ENCODE data around the gene MED4. TPM values are rescaled to one million over a fixed set of nuclear protein-coding genes. Genes with fewer than 3 reads are reported as not detected.

Gene MED4
- total and polyA plus RNA-seq, 2 experiments from 2014 or later, result 29.0 to 92.5 TPM

DNA sequence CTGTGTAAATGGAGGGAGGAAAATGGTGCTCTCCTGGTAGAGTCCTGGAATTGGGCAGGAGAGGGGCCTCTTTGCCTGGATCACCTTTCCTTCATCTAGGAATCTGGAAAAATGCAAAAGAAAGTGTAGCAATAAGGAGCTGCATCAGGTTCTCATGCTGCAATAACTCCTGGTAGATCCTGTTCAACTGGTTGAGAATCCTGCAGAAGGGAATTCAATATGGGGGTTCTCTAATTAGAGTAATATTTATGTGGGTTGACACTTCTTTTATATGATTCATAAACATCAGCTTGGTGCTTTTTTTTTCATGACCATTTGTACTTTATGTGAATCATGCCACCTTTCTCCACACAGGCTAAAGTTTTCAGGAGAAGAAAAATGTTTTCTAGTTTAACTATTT lies 66.8 kb downstream of the MED4 start:
- H3K27me3 Mint-ChIP-seq (ENCODE audit: insufficient read depth, low read depth, poor library complexity), result peaks cover 4% of the 10 kb centered on the region
- TF ChIP-seq STAT1 (IDR thresholded peaks at IDR 0.05; ENCODE audit: unreplicated experiment) (no peak), NANOG (IDR thresholded peaks at IDR 0.05; ENCODE audit: borderline replicate concordance) (no peak), CREB1 (CRISPR knock-in tag; IDR thresholded peaks at IDR 0.05; ENCODE audit: low read depth) (no peak), EZH2phosphoT487 (IDR thresholded peaks at IDR 0.05; ENCODE audit: unreplicated experiment) (no peak), ZNF114 (CRISPR knock-in tag; IDR thresholded peaks at IDR 0.05) (no peak), JUNB (IDR thresholded peaks at IDR 0.05; ENCODE audit: unreplicated experiment) (no peak), EZH2 (IDR thresholded peaks at IDR 0.05; ENCODE audit: low read depth, unreplicated experiment) (no peak), POLR2AphosphoS5 (IDR thresholded peaks at IDR 0.05; ENCODE audit: low read depth) (no peak), ZNF331 (CRISPR knock-in tag; IDR thresholded peaks at IDR 0.05; ENCODE audit: low read depth) (no peak)
- TF ChIP-seq, protein P1, sequence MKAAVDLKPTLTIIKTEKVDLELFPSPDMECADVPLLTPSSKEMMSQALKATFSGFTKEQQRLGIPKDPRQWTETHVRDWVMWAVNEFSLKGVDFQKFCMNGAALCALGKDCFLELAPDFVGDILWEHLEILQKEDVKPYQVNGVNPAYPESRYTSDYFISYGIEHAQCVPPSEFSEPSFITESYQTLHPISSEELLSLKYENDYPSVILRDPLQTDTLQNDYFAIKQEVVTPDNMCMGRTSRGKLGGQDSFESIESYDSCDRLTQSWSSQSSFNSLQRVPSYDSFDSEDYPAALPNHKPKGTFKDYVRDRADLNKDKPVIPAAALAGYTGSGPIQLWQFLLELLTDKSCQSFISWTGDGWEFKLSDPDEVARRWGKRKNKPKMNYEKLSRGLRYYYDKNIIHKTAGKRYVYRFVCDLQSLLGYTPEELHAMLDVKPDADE (IDR thresholded peaks at IDR 0.05), result no peak
- TF ChIP-seq, protein P2, sequence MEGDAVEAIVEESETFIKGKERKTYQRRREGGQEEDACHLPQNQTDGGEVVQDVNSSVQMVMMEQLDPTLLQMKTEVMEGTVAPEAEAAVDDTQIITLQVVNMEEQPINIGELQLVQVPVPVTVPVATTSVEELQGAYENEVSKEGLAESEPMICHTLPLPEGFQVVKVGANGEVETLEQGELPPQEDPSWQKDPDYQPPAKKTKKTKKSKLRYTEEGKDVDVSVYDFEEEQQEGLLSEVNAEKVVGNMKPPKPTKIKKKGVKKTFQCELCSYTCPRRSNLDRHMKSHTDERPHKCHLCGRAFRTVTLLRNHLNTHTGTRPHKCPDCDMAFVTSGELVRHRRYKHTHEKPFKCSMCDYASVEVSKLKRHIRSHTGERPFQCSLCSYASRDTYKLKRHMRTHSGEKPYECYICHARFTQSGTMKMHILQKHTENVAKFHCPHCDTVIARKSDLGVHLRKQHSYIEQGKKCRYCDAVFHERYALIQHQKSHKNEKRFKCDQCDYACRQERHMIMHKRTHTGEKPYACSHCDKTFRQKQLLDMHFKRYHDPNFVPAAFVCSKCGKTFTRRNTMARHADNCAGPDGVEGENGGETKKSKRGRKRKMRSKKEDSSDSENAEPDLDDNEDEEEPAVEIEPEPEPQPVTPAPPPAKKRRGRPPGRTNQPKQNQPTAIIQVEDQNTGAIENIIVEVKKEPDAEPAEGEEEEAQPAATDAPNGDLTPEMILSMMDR (conservative IDR thresholded peaks at IDR 0.05; ENCODE audit: low read depth in 2 of 2), result no peak
- TF ChIP-seq, protein P3, sequence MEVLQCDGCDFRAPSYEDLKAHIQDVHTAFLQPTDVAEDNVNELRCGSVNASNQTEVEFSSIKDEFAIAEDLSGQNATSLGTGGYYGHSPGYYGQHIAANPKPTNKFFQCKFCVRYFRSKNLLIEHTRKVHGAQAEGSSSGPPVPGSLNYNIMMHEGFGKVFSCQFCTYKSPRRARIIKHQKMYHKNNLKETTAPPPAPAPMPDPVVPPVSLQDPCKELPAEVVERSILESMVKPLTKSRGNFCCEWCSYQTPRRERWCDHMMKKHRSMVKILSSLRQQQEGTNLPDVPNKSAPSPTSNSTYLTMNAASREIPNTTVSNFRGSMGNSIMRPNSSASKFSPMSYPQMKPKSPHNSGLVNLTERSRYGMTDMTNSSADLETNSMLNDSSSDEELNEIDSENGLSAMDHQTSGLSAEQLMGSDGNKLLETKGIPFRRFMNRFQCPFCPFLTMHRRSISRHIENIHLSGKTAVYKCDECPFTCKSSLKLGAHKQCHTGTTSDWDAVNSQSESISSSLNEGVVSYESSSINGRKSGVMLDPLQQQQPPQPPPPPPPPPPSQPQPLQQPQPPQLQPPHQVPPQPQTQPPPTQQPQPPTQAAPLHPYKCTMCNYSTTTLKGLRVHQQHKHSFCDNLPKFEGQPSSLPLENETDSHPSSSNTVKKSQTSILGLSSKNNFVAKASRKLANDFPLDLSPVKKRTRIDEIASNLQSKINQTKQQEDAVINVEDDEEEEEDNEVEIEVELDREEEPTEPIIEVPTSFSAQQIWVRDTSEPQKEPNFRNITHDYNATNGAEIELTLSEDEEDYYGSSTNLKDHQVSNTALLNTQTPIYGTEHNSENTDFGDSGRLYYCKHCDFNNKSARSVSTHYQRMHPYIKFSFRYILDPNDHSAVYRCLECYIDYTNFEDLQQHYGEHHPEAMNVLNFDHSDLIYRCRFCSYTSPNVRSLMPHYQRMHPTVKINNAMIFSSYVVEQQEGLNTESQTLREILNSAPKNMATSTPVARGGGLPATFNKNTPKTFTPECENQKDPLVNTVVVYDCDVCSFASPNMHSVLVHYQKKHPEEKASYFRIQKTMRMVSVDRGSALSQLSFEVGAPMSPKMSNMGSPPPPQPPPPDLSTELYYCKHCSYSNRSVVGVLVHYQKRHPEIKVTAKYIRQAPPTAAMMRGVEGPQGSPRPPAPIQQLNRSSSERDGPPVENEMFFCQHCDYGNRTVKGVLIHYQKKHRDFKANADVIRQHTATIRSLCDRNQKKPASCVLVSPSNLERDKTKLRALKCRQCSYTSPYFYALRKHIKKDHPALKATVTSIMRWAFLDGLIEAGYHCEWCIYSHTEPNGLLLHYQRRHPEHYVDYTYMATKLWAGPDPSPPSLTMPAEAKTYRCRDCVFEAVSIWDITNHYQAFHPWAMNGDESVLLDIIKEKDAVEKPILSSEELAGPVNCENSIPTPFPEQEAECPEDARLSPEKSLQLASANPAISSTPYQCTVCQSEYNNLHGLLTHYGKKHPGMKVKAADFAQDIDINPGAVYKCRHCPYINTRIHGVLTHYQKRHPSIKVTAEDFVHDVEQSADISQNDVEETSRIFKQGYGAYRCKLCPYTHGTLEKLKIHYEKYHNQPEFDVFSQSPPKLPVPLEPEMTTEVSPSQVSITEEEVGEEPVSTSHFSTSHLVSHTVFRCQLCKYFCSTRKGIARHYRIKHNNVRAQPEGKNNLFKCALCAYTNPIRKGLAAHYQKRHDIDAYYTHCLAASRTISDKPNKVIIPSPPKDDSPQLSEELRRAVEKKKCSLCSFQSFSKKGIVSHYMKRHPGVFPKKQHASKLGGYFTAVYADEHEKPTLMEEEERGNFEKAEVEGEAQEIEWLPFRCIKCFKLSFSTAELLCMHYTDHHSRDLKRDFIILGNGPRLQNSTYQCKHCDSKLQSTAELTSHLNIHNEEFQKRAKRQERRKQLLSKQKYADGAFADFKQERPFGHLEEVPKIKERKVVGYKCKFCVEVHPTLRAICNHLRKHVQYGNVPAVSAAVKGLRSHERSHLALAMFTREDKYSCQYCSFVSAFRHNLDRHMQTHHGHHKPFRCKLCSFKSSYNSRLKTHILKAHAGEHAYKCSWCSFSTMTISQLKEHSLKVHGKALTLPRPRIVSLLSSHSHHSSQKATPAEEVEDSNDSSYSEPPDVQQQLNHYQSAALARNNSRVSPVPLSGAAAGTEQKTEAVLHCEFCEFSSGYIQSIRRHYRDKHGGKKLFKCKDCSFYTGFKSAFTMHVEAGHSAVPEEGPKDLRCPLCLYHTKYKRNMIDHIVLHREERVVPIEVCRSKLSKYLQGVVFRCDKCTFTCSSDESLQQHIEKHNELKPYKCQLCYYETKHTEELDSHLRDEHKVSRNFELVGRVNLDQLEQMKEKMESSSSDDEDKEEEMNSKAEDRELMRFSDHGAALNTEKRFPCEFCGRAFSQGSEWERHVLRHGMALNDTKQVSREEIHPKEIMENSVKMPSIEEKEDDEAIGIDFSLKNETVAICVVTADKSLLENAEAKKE (CRISPR knock-in tag; IDR thresholded peaks at IDR 0.05), result no peak
- TF ChIP-seq, protein P4, sequence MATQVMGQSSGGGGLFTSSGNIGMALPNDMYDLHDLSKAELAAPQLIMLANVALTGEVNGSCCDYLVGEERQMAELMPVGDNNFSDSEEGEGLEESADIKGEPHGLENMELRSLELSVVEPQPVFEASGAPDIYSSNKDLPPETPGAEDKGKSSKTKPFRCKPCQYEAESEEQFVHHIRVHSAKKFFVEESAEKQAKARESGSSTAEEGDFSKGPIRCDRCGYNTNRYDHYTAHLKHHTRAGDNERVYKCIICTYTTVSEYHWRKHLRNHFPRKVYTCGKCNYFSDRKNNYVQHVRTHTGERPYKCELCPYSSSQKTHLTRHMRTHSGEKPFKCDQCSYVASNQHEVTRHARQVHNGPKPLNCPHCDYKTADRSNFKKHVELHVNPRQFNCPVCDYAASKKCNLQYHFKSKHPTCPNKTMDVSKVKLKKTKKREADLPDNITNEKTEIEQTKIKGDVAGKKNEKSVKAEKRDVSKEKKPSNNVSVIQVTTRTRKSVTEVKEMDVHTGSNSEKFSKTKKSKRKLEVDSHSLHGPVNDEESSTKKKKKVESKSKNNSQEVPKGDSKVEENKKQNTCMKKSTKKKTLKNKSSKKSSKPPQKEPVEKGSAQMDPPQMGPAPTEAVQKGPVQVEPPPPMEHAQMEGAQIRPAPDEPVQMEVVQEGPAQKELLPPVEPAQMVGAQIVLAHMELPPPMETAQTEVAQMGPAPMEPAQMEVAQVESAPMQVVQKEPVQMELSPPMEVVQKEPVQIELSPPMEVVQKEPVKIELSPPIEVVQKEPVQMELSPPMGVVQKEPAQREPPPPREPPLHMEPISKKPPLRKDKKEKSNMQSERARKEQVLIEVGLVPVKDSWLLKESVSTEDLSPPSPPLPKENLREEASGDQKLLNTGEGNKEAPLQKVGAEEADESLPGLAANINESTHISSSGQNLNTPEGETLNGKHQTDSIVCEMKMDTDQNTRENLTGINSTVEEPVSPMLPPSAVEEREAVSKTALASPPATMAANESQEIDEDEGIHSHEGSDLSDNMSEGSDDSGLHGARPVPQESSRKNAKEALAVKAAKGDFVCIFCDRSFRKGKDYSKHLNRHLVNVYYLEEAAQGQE (IDR thresholded peaks at IDR 0.05; ENCODE audit: unreplicated experiment), result no peak

More for the DNA sequence above, 66.8 kb downstream of the MED4 start:
- Mint-ChIP-seq H3K36me3 (ENCODE audit: low read depth) (peaks cover 33% of the 10 kb centered on the region), H3K27ac (no peak overlapping the region), H3K4me3 (no peak overlapping the region), H3K9me3 (peaks cover 35% of the 10 kb centered on the region), H3K4me1 (no peaks in the 10 kb centered on the region)
- Histone ChIP-seq H3K4me3 (no peak overlapping the region), H3K4me1 (ENCODE audit: insufficient read depth) (no peaks in the 10 kb centered on the region), H3K27ac (ENCODE audit: low read depth) (no peak overlapping the region), H2AFZ (no peak overlapping the region), H3F3A (replicated peaks; ENCODE audit: low read depth) (no peaks in the 10 kb centered on the region), H3K79me2 (replicated peaks; ENCODE audit: insufficient read depth) (no peaks in the 10 kb centered on the region), H4K20me1 (replicated peaks; ENCODE audit: insufficient read depth) (no peaks in the 10 kb centered on the region), H3K36me3 (ENCODE audit: insufficient read depth) (peaks cover 6% of the 10 kb centered on the region), H3K27me3 (ENCODE audit: insufficient read depth) (no peaks in the 10 kb centered on the region), H3K9me2 (ENCODE audit: insufficient read depth) (no peaks in the 10 kb centered on the region), H3K4me2 (no peak overlapping the region)
- ATAC-seq (no peak), DNase-seq (ENCODE audit: low spot score) (no peak)
